KBM-7 (cell line): ENCODE measurements around the gene CACNA1H.

Experiments used
- DNase-seq: peaks from one replicate; pipeline ENCODE4 v3.0.0-alpha.2; 2015
- in situ Hi-C: fragments of 300-500 bp; cut with MboI; formaldehyde crosslinking; loops from 2 replicates; pipeline ENCODE4 v1.14.3; 2020; ENCODE audit warnings: low sequenced_read_pairs, low pct_unique_long_range_greater_than_20kb, mixed read lengths

CACNA1H gene

DNA sequence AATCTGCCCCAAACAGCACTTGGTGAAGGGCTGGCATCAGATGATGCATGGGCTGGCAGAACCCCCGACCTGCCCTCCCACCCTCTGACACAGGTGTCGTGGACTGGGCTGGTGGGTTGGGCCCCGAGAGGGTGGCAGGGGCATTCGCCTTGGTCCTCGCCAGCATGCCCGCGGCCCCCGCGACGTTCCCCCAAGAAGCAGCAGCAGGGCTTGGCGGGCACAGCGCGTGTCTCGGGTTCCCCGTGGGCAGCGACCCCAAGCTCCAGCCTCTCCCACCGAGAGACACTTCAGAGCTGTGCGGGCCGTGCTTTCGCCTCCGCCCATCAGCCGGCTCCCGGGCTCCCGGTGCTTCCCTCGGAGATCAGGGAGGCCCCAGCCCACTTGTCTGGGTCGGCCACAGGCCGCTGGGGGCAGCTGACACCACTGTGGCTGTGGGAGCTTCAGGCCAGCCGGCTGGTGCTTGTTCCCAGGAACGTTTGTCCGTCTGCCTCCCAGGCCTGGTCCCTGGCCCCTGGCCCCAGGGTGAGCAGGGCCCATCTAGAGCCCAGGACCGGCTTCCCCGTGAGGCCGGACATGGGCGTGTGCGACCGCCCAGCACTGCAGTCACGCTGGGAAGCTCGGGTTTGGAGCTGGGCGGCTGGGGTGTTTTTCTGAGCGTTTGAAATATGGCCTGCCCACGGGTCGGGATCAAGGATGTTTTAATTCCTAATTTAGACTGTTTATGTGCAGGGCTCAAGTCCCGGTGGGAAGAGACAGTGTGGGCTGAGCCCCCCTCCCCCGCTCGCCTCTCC is 16.6 kb downstream of the CACNA1H start:
- no peak for DNase-seq
- in situ Hi-C loops: no loop called here

DNA sequence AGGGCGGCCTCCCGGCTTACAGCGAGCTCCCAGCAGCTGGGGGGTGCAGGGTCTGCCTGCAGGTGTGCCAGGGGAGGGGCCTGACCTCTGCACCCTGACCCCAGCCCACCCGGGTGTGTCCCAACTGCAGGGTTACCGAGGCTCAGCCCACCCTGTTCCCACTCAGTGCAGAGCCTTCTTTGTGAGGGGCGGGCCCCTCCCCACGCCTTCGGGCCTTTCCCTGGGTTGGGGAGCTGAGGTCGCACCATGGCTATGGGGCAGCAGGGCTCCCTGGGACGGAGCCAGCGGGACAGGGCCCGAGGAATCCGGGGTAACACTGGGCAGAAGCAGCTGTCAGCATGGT is 17.1 kb downstream of the CACNA1H start:
- DNase-seq: no peak
- in situ Hi-C loops: no loop called here

DNA sequence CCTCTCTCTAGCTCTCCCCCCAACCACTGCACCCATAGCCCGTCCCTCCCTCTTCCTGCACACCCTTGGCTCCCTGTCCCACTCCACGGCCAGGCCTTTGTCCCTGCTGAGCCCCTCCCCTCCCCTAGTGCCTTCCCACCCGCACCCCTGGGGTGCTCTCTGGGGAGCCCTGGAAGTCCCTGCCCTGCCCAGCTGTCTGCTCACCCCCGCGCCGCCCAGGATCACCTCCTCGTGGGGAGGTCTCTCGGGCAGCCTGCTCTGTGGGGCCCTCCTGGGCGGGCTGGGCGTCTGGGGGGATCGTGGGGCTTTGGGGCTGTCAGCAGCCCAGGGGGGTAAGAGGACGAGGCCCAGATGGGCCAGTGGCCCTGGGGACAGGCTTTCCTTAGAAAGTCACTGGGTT is 18.1 kb downstream of the CACNA1H start:
- in situ Hi-C loops: no loop called here
- DNase-seq: no peak

DNA sequence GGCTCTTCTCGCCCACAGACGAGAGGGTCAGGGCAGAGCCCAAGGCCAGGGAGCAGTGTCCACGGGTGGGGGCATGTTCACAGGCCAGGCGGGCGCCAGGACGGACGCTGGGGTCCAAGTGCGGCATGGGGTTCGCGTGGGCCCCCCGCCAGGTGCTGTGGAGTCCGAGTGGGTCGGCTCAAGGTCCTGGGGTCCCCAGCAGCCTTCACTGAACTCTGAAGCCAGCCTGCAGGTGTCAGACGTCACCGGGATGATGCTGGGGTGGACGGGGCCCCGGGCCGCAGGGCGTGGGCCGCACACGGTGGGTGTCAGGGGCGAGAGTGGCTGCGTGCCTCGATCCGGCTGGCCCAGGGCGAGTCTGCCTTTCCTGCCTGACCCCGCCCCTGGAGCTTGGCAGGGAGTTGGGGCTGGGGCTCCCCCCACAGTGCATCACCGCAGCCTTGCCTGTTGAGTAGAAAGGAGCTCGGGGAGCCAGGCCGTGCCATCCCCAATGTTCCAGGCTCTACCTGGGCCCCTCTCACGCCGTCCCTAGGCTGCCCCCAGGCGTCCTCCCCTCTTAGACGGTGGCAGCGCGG is 19.0 kb downstream of the CACNA1H start:
- no peak for DNase-seq
- in situ Hi-C loops: no loop called here

DNA sequence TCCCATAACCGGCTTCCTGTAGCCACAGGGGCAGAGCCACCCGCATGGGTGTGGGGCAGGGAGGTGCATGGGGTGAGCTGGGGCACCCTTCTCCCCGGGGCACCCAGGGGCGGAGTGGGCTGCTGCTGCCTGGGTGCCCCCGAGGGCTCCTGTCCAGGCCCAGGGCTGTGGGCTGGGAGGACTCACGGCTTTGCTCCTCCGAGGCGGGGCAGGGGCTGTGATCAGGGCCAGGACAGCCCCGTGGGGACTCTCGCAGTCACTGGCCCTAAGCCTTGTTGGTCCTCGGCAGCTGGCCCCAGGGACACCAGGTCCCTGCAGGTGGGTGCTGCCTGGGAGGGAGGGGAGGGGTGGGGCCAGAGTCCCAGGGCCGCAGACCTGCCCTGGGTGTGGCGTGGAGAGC is 19.7 kb downstream of the CACNA1H start:
- in situ Hi-C loops: no loop called here
- no peak for DNase-seq

DNA sequence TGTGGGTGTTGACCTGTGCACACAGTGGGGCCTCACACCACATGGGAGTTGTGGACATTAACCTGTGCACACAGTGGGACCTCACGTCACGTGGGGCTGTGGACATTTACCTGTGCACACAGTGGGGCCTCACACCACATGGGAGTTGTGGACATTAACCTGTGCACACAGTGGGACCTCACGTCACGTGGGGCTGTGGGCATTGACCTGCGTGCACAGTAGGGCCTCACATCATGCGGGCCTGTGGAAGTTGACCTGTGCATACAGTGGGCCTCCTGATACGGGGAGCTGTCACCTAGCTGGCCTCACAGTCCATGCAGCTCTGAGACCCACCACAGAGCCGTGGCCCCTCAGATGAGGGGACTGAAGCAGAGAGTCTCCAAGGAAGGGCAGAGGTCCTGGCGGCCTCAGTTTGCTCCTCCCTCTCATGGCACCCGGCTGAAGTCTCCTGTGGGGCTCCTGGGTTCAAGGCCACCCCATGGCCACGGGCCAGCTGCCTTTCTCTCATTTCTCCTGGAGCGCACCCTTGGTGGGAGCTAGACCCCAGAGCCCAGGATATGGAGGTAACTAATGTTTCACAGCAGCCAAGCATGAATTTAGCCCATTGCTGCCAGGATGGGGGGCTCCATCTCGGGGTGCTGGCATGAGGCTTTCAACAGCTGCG is 21.0 kb downstream of the CACNA1H start:
- in situ Hi-C loops: no loop called here
- DNase-seq: no peak

DNA sequence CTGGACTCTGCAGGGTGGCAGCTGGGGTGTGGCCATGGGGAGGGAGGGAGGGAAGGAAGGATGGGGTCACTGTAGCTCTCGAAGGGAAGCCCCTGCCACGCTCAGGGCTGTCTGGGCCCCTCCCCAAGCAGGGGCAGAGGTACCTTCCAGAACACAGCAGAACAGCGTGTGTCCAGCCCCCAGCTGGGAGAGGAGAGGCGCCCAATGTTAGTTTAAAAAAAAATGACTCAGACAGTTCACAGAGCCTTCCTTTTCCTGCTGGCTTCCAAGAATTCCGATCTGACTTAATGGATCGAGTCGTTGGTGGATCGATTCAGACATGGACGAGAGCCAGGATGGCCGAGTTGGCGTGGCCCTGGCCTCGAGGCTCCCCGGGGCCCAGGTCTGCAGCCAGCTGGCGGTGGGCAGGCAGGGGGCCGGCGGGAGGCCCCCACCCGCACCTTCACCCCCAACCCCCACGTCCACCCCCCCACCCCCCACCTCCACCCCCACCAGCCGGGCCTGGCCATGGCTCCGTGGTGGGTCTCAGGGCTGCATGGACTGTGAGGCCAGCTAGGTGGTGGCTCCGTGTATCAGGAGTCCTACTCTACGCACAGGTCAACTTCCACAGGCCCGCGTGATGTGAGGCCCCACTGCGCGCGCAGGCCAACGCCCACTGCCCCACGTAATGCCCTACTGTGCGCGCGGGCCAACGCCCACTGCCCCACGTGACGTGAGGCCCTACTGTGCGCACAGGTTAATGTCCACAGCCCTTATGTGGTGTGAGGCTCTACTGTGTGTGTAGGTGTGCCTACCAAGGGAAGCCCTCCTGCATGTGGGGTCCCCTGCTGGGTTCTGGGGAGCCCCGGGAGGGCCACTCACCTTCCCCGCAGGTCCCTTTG is 21.8 kb downstream of the CACNA1H start:
- in situ Hi-C loops: no loop called here
- DNase-seq: no peak

DNA sequence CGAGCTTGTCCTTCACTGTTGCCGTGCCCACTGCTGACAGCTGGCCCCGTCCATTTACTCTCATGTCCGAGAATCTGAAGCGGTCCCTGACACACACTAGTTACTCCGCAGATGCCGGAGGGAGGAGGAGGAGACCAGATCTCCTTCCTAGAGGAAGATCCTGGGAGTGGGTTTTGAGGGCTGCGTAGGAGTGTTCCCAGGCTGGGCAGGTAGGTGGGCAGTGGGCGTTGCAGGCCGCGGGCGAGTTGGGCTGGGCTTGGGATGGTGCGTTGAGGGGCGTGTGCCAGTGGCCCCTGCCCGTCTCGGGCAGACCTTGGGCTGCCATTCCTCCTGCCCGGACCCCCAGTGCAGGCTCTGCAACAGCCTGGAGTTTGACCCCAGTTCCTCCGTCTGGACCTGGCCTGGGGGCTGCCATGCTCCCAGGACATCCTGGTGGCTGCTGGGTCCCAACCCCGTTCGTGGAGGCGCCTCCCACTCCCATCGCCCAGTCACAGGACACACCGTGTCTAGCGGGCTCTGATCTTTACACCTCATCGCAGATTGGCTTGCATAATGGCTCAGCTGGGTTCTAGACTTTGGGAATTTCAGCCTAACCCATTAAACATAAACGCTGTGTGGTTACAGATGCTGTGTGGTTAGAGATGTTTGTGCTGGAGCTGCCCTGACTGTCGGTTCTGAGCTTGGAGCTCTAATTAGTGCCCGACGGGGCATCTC is 22.8 kb downstream of the CACNA1H start:
- DNase-seq: no peak
- in situ Hi-C loops: no loop called here

DNA sequence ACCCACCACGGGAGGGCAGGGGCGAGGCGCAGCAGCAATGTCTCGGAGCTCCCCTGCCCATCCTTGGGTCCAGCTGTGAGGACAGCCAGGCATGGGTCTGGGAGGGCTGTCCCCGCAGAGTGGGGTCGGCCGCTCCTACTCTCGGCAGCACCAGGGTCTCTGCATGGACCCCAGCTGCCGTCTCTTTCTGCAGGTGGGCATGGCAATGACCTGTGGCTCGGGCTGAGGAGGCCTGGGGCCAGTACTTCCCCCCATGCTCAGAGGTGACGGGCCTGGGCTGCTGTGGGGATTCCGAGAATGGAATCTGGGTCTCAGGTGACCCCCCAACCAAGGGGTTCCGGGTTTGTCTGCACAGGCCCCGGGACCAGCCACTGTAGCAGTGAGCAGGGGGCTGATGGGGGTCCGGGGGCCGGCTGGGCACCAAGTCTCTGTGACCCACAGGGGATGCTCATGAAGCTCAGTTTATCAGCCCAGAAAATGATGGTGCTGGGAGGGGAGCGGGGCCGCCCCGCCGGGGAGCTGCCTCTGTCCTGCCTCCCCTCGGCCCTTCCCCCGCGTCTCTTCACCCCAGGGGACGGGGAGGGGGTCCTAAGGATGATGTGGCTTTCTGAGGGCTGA is 23.5 kb downstream of the CACNA1H start:
- DNase-seq: no peak

DNA sequence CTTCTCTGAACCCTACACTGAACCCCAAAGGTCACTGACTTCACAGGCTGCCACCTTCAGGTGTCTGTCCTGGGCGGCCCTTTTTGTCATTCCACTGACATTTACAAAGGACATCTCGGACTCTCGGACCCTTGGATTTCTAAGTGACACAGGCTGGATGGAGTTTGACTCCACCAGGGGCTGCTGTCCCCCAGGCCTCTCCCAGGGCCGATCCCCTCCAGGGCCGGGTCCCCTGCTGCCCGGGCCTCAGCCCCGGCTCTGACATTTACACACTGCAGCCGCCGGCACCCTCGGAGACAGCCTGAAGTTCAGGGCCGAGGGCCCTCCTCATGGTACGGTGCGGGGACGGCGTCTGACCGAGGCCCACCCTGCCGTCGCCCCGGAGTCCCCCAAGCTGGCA is 24.1 kb downstream of the CACNA1H start:
- no peak for DNase-seq
- in situ Hi-C loops: no loop called here

More for the DNA sequence above, 23.5 kb downstream of the CACNA1H start:
- in situ Hi-C loops: no loop called here

DNA sequence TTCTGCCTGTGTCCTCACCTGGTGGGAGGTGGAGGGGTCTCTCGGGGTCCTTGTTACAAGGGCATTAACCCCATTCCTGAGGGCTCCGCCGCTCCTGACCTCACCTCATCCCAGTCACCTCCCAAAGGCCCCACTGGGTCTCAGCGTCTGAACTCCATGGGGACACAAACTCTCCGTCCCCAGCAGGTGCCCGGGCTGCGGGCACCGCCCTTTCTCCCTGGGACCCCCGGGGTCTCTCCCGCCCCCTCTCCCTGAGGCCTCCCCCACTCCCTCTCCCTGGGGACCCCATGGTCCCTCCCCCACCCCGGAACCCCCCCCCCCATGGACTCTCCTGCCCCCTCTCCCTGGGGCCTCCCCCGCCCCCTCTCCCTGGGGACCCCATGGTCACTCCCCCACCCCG is 24.8 kb downstream of the CACNA1H start:
- DNase-seq: no peak

DNA sequence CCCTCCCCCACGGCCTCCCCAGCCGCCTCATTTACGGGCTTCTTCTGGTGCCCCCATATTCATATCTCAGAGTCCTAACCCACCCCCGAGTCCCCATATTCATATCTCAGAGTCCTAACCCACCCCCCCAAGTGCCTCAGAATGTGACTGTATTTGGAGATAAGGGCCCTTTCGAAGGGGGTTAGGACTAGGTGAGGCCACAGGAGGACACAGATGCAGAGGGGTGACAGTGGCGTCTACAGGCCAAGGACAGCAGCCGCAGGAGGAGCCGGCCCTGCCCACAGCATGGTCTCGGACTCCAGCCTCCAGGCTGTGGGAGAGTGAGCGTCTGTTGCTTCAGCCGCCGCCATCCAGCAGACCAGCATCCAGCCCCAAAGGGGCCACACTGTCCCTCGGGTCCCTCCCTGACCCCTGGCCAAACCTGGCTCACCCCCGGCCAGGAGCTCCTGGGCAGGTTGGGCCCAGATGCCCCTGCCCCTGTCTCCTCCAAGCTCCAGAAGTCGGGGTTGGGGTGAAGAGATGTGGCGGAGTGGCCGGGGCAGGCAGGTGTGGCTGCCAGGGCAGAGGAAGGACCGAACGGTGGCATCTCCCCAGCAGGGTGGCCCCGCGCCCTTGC is 25.5 kb downstream of the CACNA1H start:
- in situ Hi-C loops: no loop called here
- DNase-seq: no peak

More for the DNA sequence above, 24.8 kb downstream of the CACNA1H start:
- in situ Hi-C loops: no loop called here

DNA sequence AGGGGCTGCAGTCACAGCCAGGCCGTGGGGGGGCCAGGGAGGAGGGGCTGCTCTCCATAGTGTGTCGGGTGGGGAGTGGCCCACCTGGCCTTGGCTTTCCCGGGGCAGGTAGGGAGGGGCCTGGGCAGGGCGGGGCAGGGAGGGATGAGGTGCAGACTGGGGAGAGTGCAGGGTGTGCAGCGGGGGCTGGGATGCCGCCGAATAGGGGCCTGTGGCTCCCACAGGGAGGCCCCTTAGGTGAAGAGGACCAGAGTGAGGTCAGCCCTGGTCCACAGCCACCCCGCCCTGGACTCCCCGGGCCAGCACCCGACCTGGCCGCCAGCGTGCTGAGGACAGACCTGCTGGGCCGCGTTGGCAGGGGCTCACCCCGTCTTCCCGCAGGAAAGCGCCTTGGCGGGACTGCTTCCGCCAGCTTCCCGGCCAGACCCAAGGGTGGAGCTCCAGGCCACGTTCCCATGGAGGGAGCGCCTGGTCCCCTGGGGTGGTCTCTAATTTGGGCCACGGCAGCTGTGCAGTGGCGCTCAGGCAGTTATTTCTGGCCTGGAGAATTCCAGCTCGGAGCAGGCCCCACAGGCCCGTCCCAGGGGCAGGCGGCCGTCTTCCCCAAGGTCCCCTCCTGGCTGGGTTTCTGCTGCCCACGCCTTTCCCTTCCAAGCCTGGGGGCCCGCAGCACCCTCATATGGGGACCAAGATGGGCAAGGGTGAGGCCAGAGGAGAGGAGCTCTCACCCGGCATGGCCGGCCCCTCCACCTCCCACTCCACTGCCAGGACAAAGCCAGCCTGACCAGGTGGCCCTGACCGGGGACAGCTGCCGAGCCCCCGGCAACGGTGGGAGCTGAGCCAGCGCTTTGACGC is 27.9 kb downstream of the CACNA1H start:
- no peak for DNase-seq
- in situ Hi-C loops: no loop called here

DNA sequence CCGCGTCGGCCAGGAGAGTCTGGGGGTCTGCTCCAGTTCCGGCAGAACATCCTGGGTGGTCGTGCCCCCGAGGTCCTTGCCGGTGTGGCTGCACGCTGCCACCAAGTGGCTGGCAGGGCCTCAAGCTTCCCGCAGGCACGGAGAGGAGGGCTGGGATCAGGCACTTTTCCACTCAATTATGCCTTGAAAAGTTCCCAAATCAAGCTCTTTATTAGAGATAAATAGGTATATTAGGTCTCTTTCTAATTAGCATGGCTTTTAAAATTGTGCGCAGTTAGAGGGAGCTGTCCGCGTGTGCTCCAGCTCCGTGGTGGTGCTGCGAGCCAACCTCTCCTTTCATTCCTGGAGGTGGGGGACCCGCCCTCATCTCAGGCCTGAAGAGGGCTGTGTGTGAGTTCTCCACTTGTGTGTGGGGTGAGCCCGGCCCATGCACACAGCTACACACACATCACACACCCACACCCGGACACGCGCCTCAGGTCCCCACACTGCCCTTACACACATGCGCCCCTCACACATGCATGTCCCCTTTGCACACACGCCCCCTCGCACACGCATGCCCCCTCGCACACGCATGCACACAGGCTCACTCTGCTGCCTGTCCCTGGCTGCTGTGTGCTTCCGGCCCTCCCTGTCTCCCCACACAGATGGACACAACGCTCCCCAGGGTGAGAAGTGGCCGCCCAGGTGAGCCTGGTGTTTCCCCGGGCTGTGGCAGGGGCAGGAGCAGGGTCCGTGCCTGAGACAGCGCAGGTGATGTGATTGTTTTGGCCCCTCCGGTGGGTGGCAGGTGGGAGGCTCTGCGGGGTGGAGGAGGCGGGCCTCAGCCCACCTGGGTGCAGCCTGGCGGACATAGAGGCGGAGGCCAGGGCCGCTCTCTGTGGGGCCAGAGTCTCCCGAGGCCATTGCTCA is 28.8 kb downstream of the CACNA1H start:
- in situ Hi-C loops: no loop called here
- no peak for DNase-seq

DNA sequence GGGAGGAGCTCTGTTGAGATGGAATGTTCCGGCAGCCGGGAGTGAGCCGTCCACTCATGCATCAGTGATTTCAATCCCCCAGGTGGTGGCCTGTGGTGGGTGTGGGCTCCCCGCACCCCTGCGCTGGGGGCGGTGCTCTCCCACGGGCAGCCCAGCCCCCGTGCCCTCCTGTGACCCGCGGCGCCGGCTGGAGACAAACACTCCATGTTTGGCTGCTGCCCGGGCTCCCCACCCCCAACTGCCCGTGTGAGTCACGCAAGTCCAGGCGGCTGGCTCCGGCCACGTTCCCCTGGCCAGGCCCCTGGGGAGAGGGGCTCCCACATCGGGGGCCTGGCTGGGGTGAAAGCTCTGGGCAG is 29.4 kb downstream of the CACNA1H start:
- DNase-seq: no peak
- in situ Hi-C loops: no loop called here
